OCI-M1 (cell line): ENCODE data around the gene FREY1.
A peak's percentile ranks its signal among the peaks of the same experiment; 100 is the strongest.

Experiments
- DNase-seq: peaks from one replicate; lab custom pipeline; 2025; lab: John Stamatoyannopoulos, UW

FREY1 gene

GRCh38 chr11:45928535-45929215 is 21.6 kb upstream of the FREY1 start:
- no peak for DNase-seq

- no peak for DNase-seq
Observed at GRCh38 chr11:45927684-45928413, 20.8 kb upstream of the FREY1 start.

- DNase-seq: no peak
Observed at GRCh38 chr11:45927332-45927683, 20.2 kb upstream of the FREY1 start.

GRCh38 chr11:45926536-45927331 is 19.7 kb upstream of the FREY1 start:
- no peak for DNase-seq

- no peak for DNase-seq
Observed at GRCh38 chr11:45926001-45926401, 18.9 kb upstream of the FREY1 start.

- DNase-seq: no peak
Observed at GRCh38 chr11:45925550-45925949, 18.5 kb upstream of the FREY1 start.

GRCh38 chr11:45924927-45925326 is 17.9 kb upstream of the FREY1 start:
- DNase-seq: no peak

GRCh38 chr11:45924036-45924915 is 17.2 kb upstream of the FREY1 start:
- no peak for DNase-seq

- DNase-seq: no peak
Observed at GRCh38 chr11:45922425-45923082, 15.5 kb upstream of the FREY1 start, which contains the start of gene LARGE2. Gene LARGE2, plus strand, starts transcription at chr11:45922656. Its CDS starts 227 bp downstream, at chr11:45922883.

- DNase-seq: no peak
Observed at GRCh38 chr11:45921561-45922424, 14.7 kb upstream of the FREY1 start.

GRCh38 chr11:45920531-45921477 is 13.7 kb upstream of the FREY1 start:
- DNase-seq: no peak

GRCh38 chr11:45919806-45920530 is 12.9 kb upstream of the FREY1 start:
- DNase-seq: no peak

- DNase-seq: no peak
Observed at GRCh38 chr11:45918962-45919675, 12.0 kb upstream of the FREY1 start.

GRCh38 chr11:45918331-45918941 is 11.4 kb upstream of the FREY1 start:
- peak; percentile 81 for DNase-seq

- DNase-seq: peak; percentile 99
Observed at GRCh38 chr11:45917623-45918330, 10.7 kb upstream of the FREY1 start, which contains the start of gene PEX16. Gene PEX16, minus strand, starts transcription at chr11:45917877. Its CDS starts 66 bp downstream, at chr11:45917811.

GRCh38 chr11:45917286-45917622 is 10.2 kb upstream of the FREY1 start:
- DNase-seq: no peak

GRCh38 chr11:45915446-45915845 is 8.4 kb upstream of the FREY1 start:
- DNase-seq: no peak
